Ovary (tissue), 3 donors: Measurements from ENCODE around the gene ADAT3.
A peak's percentile ranks its signal among the peaks of the same experiment; 100 is the strongest.

ENCODE experiments used
- EP300 ChIP-seq: sonication (generic); formaldehyde crosslinking; IDR thresholded peaks from one replicate; pipeline ENCODE4 v1.6.1; 2017; ENCODE audit warnings: antibody characterized with exemption
- POLR2A ChIP-seq: fragments of 450-650 bp; IDR thresholded peaks from one replicate; pipeline ENCODE4 v1.6.1; 2017; ENCODE audit warnings: antibody characterized with exemption, mild to moderate bottlenecking, moderate library complexity
- TF ChIP-seq, protein P1 (sequence below), 3 donors: fragments of 450-650 bp in 2 of 3; fragments of 200-600 bp in 1 of 3; IDR thresholded peaks; one replicate each; pipeline versions ENCODE4 v1.5.1 to v1.8.0; 2016 to 2022; ENCODE audit warnings: antibody characterized with exemption in 3 of 3, mild to moderate bottlenecking in 1 of 3
- donor health status: DM: no; HTN: no; CAD: no.

DNA sequence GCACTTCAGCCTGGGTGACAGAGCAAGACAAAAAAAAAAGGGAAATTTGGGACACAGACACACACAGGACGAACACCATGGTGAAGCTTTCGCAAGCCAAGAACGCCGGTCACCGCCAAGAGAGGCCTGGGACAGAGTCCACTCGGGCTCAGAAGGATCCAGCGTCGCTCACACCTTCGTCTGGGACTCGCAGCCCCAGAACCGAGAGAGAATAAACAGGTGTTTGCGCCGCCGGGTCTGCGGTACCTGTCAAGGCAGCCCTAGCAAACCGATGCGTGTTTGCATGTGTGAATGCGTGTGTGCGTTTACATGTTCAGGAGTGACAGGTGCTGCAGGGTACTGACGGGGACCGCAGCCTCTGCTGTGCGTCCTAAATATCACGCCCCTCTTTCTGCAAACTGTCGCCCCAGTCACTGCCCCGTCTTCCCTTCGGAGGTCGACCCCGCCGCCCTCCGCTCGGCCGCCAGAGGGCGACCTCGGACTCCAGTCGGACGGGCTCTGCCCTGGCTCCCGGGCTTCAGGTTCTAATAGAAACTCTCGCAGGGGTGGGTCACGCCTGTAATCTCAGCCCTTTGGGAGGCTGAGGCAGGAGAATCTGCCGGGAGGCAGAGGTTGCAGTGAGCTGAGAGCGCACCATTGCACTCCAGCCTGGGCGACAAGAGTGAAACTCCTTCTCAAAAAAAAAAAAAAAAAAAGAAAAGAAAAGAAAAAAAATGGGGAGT lies 24.0 kb downstream of the ADAT3 start:
- TF ChIP-seq, protein P1, sequence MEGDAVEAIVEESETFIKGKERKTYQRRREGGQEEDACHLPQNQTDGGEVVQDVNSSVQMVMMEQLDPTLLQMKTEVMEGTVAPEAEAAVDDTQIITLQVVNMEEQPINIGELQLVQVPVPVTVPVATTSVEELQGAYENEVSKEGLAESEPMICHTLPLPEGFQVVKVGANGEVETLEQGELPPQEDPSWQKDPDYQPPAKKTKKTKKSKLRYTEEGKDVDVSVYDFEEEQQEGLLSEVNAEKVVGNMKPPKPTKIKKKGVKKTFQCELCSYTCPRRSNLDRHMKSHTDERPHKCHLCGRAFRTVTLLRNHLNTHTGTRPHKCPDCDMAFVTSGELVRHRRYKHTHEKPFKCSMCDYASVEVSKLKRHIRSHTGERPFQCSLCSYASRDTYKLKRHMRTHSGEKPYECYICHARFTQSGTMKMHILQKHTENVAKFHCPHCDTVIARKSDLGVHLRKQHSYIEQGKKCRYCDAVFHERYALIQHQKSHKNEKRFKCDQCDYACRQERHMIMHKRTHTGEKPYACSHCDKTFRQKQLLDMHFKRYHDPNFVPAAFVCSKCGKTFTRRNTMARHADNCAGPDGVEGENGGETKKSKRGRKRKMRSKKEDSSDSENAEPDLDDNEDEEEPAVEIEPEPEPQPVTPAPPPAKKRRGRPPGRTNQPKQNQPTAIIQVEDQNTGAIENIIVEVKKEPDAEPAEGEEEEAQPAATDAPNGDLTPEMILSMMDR (IDR thresholded peaks at IDR 0.05) = peak; percentile 78 to 85 (median 83)
- TF ChIP-seq EP300 (no peak), POLR2A (no peak)
